ENCODE results near the gene CCSER1.
"Not testable (repeated sequence)": the region's sequence is repeated elsewhere in the genome, so short reads cannot be mapped to it uniquely, and the experiment has no call there.

Gene CCSER1

DNA sequence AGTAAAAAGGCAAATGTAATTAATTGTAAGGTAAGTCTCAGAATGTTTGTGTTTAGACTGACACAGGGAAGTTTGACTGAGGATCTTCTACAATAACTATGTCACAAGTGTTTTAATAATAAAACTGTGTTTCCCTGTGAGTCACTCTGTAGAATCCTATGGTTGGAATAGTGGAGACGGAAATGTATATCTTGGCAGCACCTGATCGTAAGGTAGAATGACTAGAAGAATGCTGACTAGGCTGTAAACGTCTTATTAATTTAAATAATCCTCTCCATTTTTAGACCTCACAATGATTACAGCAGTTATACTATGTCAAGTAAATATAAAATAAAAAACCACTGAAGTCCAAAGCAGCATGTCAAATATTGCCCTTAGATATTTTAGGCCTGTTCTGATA, 266.0 kb downstream of the CCSER1 start:
- TF ChIP-seq, protein P1, sequence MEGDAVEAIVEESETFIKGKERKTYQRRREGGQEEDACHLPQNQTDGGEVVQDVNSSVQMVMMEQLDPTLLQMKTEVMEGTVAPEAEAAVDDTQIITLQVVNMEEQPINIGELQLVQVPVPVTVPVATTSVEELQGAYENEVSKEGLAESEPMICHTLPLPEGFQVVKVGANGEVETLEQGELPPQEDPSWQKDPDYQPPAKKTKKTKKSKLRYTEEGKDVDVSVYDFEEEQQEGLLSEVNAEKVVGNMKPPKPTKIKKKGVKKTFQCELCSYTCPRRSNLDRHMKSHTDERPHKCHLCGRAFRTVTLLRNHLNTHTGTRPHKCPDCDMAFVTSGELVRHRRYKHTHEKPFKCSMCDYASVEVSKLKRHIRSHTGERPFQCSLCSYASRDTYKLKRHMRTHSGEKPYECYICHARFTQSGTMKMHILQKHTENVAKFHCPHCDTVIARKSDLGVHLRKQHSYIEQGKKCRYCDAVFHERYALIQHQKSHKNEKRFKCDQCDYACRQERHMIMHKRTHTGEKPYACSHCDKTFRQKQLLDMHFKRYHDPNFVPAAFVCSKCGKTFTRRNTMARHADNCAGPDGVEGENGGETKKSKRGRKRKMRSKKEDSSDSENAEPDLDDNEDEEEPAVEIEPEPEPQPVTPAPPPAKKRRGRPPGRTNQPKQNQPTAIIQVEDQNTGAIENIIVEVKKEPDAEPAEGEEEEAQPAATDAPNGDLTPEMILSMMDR (IDR thresholded peaks at IDR 0.05; ENCODE audit: insufficient read depth, low read length, missing control alignments), result no peak
- H3K4me3 ChIP-seq (ENCODE audit: low read depth, low read length), result no peak overlapping the region
- ChIA-PET POLR2A (no interaction called here), CTCF (no interaction called here)
- no peak for DNase-seq (ENCODE audit: low read depth, low spot score)

DNA sequence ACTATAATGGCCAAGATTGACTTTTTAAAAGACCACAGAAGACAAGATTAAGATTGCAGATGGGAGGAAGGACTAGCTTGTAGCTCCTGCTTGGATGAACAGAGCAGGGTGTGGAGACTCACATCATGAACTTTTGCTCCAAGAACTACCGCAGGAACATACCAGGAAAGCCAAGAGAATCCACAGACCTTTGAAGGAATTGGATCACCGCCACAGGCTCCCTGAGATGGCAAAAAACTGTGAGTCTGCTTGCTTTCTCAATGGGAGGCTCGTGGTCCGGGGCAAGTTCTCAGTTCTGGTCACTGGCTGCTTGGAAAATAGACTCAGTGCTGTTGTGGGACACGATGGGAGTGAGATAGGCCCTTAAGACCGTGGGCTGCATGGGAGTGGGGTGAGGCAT, 276.6 kb downstream of the CCSER1 start:
- no peak for DNase-seq (ENCODE audit: low read depth, low spot score)
- TF ChIP-seq, protein P1 (IDR thresholded peaks at IDR 0.05; ENCODE audit: insufficient read depth, low read length, missing control alignments), result no peak
- CTCF ChIA-PET, result no interaction called here
- POLR2A ChIA-PET, result no interaction called here
- H3K4me3 ChIP-seq (ENCODE audit: low read depth, low read length), result no peak overlapping the region

DNA sequence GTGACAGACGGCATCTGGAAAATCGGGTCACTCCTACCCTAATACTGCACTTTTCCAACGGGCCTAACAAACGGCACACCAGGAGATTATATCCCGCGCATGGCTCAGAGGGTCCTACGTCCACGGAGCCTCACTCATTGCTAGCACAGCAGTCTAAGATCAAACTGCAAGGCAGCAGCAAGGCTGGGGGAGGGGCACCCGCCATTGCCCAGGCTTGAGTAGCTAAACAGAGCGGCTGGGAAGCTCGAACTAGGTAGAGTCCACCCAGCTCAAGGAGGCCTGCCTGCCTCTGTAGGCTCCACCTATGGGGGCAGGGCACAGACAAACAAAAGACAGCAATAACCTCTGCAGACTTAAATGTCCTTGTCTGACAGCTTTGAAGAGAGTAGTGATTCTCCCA, 280.7 kb downstream of the CCSER1 start:
- CTCF ChIA-PET; POLR2A ChIA-PET; H3K4me3 ChIP-seq (ENCODE audit: low read depth, low read length); DNase-seq (ENCODE audit: low read depth, low spot score): not testable (repeated sequence)

DNA sequence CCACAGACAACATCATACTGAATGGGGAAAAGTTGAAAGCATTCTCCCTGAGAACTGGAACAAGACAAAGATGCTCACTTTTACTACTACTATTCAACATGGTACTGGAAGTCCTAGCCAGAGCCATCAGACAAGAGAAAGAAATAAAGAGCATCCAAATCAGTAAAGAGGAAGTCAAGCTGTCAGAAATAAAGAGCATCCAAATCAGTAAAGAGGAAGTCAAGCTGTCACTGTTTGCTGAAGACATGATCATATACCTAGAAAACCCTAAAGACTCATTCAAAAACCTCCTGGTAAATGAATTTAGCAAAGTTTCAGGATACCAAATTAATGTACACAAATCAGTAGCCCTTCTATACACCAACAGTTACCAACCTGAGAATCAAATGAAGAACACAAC, 285.6 kb downstream of the CCSER1 start:
- H3K4me3 ChIP-seq (ENCODE audit: low read depth, low read length); POLR2A ChIA-PET; DNase-seq (ENCODE audit: low read depth, low spot score); CTCF ChIA-PET: not testable (repeated sequence)

DNA sequence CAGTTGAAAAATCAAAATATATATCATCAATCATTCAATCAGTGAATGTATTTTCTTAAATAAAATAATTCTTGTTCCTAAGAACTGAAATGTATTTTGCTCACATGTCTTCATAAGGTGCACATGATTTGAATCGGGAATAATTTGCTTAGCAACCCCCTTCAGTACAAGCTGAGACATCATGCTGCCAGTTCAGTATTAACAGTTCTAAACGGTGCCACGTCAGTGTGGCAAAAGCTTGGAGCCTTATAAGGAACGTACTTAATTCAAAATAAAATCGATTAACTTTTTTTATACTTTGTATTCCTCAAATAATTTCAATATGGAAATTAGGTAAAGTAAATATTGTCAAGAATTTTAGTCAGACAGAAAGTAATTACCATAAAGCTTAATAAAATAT, 287.9 kb downstream of the CCSER1 start:
- ChIA-PET POLR2A (no interaction called here), CTCF (no interaction called here)
- H3K4me3 ChIP-seq (ENCODE audit: low read depth, low read length), result no peak overlapping the region
- DNase-seq (ENCODE audit: low read depth, low spot score), result no peak
- TF ChIP-seq, protein P1 (IDR thresholded peaks at IDR 0.05; ENCODE audit: insufficient read depth, low read length, missing control alignments), result no peak

DNA sequence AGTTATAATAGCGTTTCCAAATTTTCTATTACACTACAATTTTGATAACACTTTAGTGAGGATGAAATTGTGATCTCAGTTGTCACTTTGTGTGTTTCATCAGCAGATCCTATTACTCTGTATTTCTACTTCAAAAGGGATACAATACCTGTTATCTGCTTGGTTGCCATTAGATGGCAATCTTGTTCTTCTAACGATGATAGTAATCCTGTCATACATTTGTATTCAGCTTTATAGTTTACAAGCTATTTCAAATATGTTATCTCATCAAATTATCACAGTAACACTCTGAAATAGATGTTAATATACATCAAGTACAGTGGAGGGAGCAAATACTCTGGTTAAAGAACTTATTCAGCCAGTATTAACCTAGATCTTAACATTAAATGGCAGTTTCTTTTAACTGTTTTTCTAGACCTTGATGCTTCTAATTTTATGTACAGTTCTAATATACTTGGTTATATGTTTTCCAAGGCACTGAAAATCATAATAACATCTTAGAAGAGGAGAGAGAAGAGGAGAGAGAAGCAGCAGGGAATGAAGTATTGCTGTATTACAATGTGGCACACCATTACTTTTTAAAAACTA, 292.0 kb downstream of the CCSER1 start:
- H3K4me3 ChIP-seq (ENCODE audit: low read depth, low read length), result no peak overlapping the region
- CTCF ChIA-PET, result interaction anchor here (2.0 to 2.1 kb wide), 2 partner anchors 8 to 1968 kb away, joined by 9 to 12 read pairs; no protein-coding TSS in a partner anchor
- DNase-seq (ENCODE audit: low read depth, low spot score), result no peak
- POLR2A ChIA-PET, result no interaction called here
- TF ChIP-seq, protein P1 (IDR thresholded peaks at IDR 0.05; ENCODE audit: insufficient read depth, low read length, missing control alignments), result peak; percentile 36

DNA sequence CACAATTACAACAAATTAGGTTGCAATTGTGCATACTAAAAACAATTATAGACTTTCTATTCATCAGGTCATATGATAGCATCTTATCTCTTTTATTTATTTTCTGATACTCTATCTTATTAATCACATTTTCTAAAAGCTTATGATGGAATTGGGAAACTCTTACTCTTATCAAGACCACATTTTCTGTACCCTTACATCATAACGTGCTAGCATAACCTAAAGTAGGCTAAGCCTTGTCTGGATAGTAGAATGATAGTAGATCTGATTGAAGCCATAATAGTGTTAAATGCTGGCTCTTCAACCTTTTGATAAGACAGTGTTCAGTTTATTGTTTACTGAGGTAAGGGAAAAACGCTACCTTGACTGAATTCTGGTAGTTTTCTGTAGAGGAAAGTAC, 294.0 kb downstream of the CCSER1 start:
- ChIA-PET POLR2A (no interaction called here), CTCF (no interaction called here)
- TF ChIP-seq, protein P1 (IDR thresholded peaks at IDR 0.05; ENCODE audit: insufficient read depth, low read length, missing control alignments), result no peak
- DNase-seq (ENCODE audit: low read depth, low spot score), result no peak
- H3K4me3 ChIP-seq (ENCODE audit: low read depth, low read length), result no peak overlapping the region

Data from AG04449 (cell line).